GM19455 (cell line): ENCODE data around the gene PTER.
A peak's percentile ranks its signal among the peaks of the same experiment; 100 is the strongest.

Source experiments
- ATAC-seq: cut with Tn5 transposase; IDR thresholded peaks from one replicate; pipeline ENCODE4 v1.9.1; 2021; ENCODE audit not compliant: unreplicated experiment

The PTER gene

DNA sequence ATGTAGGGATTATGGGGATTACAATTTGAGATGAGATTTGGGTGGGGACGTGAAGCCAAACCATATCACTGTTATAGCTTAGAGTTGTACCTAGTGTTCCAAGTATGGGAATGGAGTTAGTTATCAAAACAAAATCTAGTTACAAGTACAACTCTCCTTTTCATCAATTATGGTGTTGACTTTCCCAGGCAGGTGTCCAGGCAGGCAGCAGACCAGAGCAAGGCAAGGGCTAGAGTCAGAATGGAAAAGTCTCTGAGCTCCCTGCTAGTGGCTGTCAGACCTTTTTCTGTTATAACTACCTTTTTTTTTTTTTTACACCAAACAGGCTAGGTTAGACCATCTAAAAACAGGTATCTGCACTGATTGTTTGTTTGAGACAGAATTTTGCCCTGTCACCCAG, 29.2 kb downstream of the PTER start:
- no peak for ATAC-seq

DNA sequence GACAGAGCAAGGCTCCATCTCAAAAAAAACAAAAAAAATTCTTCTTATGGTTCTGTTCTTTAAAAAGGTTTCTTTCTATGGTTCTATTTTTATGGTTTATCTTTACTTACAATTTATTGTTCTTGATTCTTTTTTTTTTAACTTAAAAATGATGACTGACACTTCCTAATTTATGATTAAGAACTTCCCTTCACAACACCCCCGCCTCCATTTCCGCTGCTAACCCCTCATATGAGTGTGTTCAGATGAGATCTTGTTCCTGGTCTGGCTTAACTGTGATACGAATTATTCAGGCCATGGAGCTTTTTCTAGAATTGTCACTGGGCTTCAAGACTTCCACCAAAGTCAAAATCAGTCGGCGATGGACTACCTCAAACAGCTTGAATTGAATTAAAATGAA, 33.9 kb downstream of the PTER start:
- ATAC-seq: no peak

DNA sequence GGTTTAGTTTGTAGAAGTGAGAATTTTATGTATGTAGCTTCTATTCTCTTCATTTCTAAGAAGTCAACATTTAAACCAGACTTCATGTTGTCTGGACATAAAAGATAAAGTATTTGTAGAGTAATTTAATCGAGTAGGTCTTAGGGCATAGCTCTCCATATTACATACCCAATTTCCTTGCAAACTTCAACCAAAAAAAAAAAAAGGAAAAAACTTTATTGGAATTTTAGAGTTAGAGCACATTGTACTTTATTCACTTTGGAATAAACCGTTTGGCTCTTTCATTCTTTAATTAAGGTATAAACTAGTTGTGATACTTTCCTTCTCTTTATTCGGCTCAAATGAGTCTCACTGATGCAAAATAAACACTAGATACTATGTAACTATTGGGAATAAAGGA, 36.0 kb downstream of the PTER start:
- no peak for ATAC-seq

DNA sequence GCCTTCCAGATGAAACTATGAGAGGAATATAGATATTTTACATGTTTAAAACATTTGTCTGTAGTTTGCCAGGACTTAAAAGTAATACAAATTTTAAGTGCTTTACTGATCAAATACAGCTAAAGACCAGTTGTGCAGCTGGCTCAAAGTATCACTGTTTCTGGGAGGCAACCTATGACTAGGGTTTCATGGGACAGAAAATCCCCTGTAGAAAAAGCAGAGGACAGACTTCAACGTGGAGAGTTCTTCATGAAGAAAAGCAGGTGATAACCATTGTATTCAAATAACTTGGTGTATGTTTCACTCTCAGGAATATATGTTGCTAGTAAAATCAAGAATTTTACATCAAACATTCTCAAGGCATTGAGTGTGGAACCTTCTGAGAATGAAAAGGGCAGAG, 40.9 kb downstream of the PTER start:
- ATAC-seq: no peak

DNA sequence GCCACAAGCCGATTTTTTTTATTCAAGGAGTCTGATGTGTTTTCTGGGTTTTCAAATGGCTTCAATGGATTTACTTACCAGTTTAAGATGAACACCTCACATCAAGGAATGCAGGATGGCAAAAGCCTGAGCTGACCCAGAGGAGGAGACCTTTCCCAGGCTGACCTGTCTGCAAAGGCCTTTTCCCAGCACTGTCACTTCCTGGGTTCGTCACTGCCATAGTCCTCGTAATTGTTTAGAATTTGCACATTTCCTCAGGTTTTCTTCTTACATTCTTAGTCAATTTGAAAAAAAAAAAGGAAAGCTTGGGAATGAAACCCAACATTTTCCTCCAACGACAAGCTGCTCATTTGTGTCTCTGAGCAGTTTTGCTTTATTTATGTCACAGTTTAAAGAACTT, 42.0 kb downstream of the PTER start:
- ATAC-seq: no peak

DNA sequence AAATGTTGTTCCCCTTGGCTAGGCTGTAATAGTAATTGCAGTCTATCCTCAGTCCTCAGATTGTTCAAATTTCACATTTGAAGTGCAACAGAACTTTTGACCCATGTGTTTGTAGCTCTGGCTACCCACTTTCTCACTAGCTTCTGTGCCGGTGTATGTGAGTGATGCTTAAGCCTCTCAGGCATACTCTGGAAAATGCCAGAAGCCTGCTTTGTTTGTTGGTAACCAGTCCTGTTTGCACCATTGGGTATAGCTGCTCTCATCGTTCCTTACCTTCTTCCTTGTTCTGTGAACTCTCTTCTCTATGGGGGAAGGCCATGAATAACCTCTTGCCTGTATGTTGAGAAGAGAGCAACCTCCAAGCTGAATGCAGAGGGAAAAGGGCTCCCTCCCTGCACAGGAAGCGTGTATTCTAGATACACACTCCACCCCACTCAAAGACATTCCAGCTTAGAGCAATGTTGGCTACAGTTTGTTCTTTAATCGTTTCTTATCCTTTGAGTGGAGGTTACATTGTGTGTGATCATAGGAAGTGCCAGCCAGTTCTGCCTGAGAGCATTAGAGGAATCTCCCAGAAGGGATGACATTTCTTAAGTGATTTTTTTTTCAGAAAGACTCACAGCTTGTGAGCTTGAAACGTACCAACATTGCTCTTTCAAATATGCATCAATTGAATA, 44.4 kb downstream of the PTER start:
- ATAC-seq: no peak

DNA sequence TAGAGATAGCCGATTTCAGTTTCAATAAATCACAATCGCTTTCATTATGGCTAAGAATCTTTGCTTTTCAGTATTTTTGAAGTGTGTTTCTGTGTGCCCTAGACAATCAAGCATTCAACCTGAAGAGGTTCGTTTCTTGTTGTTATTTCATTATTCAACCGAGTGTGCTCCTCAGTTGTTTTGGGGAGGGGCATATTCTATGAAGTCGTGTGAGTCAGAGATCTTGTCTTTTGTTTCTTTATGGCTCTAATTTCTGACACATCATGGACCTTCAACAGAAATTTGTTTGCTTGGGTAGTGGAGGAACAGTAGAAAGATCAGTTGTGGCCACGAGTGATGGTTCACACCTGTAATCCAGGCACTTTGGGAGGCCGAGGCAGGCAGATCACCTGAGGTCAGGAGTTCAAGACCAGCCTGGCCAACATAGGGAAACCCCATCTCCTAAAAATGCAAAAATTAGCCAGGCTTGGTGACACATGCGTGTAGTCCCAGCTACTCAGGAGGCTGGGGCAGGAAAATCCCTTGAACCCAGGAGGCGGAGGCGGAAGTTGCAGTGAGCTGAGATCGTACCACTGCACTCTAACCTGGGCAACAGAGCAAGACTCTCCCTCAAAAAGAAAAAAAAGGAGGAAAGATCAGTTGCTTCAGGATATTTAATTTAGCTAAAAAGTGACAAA, 46.6 kb downstream of the PTER start:
- no peak for ATAC-seq

DNA sequence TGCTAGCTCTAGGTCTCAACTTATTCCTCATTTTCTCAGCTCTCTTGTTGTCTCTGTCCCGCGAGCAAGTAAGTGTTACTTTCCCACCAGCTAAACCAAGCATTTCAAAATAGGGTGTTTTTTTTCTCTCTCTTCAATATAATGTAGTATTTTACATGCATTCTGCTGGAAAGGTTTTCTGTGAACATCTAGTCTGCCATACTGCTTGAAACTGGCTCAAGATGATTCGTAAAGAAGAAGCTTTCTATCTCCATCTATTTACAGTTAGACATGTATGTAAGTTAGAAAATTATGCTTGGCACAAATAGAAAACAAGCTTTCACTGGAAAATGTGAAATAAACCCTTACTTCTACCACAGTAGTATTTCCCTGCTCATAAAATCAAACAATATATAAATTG, 53.7 kb downstream of the PTER start:
- no peak for ATAC-seq

DNA sequence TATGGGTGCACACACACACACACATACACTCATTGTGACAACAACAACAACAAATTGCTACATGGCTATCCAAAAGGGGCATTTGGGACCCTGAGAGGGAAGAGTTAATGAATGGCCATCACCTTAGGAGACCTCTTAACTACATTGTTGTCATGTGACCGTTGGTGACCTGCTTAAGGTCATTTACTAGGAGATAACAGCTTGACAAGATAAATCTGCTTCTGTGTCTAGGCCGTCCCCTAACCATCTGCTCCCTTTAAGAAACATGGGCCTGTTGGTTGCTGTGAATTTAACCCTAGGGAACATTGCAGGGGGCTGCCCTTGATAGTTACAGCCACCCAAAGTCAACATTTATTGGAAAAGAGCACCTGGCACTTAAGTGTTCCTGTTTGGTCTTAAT, 55.1 kb downstream of the PTER start:
- ATAC-seq: no peak

DNA sequence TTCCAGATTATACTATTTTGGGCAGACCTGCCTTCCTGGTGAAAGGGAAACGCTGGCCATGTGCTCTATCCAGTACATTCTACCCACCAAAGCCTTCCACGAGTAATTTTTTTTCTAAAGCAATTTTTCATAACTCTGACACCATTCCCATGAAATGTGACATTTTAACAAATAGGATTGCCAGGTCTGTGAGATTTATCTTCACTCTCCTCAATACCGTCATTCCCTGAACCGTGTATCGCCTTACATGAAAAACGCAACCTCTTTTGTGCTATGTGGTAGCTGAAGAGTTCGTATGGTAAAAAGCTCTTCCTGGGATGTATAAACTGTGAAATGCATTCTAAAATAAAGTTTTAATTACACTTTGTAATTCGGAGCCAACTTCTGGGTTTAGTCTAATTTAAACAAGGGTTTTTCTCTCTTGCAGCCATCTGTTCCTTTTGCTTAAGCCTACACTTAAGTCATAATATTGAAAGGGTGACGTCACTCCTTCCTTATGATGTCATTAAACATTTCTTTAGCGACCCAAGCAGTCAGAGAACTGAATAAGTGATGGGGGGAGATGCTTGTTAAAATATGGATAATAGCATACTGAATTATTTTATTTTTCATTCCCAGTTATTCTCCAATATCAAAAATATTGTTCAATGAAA, 57.2 kb downstream of the PTER start:
- no peak for ATAC-seq

DNA sequence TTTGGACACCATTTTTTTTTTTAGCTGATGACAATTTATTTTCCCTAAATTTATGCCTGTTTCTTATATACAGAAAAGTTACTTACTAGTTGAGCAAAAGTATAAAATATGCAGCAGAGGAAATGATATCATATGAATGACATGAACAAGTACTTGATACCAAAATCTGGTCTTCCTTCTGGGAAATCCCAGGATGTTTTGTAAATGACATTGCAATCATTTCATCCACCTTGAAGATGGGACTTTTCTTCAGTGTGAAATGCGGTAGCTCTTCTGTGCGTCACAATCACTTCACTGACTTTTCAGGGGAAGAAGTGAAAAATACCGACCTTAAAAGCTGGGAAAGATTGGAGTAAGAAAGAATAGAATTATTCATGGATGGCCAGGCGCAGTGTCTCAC, 61.1 kb downstream of the PTER start:
- ATAC-seq: no peak

DNA sequence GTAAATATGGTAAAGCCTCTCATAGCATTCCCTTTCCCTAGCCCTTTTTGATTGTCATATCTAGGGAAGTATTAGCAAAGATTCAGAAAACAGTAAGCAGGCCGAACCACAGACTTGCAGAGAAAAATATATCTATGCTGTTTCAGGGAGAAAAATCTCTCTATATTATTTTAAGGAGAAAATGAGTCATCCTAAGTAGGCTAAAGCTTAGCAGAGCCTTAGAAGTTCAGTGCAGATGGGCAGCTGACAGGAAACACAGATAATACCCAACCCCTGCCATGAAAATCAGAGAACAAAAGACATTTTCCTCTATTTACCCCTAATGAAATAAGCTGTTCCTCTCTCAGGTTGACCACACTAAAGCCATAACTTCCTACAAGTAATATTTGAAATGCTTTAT, 68.4 kb downstream of the PTER start:
- ATAC-seq: no peak

DNA sequence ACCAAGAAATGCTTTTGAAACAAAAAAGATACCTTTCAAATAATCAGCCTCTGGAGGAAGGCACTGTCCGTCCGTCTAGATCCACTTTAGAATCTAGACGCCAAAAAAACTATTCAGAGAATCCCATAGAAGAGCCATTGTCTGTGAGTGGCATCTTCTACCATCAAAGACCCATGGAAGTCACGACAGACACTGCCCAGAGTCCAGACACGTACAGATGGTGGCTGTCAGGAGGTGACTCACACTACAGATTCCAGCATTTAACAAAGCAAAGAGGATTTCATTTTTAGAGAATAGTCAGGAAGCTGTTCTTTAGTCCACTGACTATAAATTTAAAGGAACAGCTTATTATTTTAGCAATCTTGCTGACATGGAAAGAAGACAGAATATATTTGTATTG, 73.2 kb downstream of the PTER start:
- ATAC-seq: no peak

DNA sequence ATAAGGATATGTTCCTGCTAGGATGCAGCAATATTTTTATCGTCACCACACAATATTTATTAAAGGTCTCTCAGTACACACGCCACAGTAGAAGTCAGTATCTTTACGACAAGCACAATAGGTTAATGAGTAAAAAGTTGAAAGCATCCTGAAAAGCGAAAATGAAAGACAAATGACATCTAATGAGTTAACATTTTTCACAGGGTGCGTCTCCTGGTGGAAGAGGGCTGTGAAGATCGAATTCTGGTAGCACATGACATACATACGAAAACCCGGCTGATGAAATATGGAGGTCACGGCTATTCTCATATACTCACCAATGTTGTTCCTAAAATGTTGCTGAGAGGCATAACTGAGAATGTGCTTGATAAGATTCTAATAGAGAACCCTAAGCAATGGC, 74.0 kb downstream of the PTER start:
- ATAC-seq: no peak

DNA sequence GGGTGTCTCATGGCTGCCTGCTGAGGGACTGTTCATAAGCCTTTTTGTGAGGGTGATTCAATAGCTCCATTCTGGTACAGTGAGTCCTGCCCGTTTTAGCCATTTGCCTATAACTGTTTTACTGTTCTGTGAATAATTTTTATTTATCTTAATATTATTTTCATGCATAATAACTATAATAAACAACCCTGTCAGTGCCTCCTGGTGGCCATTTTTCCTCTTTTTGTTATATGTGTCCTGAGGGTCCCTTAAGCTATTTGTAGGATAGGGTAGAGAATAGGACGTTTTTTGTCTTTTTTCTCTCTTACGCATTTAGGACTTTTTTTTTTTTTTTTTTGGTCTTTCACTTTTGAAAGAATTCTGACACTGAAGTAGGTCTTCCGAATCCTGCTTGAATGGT, 82.0 kb downstream of the PTER start:
- peak; percentile 3 for ATAC-seq

DNA sequence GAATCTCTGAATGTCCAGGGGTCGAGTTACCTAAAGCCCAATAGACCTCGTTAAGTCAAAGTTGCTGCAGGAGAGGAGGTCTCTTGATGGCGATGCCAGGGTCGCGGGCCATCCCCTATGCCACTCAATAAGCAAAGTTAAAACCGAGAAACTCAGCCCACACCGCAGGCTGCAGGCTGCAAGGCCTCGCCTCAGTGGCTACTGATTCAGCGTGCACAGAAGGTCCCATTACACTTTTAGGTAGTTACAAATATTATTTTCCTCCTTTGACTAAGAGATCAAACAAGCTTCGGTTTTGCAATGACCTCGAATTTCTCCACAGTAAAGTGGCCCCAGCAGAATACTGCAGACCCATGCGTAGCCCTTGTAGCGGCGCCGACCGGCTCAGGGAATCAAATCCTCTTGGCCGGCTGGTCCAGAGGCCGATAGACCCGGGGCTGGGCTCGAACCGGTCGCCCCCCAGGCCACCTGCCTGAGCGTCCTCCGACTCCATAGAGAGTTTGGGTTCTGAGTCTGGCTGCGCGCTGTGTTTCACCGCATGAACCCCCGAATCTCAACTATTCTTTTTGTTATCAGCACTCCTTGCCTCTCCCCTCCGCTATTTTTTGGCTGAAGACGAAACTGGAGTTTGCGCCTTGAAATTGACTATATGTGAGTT, 82.6 kb downstream of the PTER start:
- ATAC-seq: peak; percentile 56

DNA sequence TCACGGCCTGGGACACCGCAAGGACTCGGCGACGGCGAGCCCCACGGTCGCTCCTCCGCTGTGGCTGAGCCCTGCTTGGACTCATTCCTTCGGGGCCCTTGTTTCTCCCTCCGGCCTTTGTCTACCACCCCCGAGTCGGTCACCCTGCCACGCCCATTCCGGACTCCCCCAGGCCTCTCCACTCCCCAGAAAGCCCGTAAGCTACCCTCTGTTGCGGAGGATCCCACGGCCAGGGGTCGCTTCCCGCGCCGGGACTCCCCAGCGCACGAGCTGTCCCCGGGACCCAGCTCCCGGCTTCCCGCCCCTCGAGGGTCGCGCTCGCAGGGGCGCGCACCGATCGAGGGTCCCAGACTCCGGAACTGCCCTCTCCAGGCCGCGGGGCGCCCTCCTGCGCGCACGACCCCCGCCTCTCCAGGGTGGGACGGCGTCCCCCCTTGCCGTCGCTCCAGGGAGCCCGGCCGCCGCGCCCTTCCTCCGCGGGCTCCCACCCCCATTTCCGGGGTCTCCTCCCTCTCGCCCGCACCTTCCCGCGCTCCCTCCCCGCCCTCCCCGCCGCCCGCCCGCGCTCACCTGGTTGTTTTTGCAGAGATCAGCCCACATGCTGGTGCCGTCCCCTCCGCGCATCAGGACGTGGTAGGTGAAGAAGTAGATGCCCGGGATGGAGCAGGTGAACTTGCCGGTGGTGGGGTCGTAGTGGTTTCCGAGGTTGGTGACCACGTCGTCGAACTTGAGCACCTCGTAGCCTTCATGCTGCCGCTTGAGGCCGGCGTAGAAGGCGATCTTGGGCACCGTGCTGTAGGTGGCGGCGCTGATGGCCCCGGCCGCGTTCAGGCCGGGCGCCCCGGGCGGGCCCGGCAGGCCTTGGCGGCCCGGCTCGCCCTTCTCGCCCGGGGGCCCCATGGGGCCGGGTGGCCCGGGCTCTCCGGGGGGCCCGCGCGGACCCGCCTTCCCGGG, 83.4 kb downstream of the PTER start:
- peak; percentile 8 for ATAC-seq

DNA sequence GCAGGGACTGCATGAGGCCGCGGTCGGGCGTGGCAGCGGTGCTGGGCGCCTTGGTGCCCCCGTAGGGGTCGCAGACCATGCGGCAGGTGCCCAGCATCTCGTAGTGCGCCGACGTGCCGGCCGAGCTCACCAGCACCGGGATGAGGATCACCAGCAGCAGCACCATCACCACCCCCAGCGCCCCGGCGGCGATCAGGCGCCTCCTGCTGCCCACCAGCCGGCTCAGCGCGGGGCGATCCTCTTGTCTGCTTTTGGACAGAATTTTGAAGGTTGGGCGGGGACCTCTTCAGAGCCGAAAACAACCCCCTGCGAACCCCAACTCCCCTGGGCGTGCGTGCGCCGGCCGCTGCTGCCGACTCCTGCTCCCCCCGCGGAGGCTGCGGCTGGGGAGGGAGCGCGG, 84.1 kb downstream of the PTER start:
- peak; percentile 44 for ATAC-seq

DNA sequence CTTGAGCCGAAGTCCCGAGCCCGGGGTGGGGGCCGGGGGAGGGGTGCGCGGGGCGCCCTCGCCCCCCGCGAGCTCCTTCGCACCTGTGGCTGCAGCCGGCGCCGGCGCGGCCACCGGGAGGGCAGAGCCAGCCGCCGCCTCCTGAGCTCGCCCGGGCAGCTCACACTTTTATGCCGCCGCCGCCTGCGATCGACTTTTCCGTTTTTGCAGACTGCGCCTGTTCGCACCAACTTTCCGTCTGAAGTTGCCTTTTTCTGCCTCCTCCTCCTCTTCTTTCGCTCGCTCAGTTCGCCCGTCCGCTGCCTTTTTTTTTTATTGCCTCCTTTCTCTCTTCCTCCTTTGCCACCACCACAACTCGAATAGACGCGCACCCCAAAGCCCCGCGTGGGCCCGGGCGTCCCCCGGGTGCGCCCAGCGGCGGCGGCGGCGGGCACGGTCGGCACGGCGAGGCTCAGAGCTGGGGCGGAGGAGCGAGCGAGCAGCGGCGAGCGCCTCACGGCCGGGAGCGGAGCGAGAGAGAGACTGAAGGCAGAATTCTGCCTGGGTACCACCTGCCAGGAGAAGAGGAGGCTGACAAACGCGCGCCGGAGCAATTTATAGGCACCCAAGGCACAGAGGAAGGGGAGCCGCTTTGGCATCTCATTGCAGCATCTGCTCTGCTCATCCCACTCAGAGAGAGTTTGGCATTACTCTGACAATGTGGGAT, 84.7 kb downstream of the PTER start, which contains the start of gene C1QL3:
TSS of gene C1QL3 (minus strand) at position 569 of the 706 bp plus-strand sequence. CDS start 814 bp downstream, outside the sequence.
- peak; percentile 29 for ATAC-seq

DNA sequence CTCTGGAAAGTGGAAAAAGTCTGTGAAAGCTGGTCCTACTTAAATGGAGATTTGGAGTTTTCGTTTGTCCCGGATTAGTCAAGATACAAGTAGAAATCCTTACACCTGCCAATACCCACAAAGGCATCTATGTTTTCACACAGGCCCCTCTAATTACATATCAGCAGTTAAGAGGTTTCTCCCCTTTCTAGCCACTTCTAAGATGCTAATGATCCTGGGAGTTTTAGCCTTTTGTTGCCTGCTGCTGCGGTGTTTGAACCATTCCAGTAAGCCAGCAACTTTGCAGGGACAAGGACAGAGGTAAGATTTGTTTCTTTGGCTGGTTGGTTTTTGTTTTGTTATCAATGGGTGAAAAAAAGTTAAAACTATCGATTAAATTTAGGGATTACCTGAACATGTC, 90.6 kb downstream of the PTER start:
- ATAC-seq: no peak
